Small intestine (tissue), 7 donors: Measurements from ENCODE around the gene MTAP. TPM values are rescaled to one million over a fixed set of nuclear protein-coding genes. Genes with fewer than 3 reads are reported as not detected.

Experiments
- DNase-seq, 2 donors: peaks; one replicate each; pipeline versions ENCODE4 v3.0.0 to v3.0.0-alpha.2; 2013
- FAIRE-seq: peaks from 2 replicates; lab custom pipeline; 2012; peaks lifted over from hg19 to GRCh38; lab: Jason Lieb, UNC
- H3K27ac ChIP-seq, 3 donors: one replicate each; pipeline ENCODE4 v1.5.1; 2013; ENCODE audit warnings: low read length in 2 of 3, mild to moderate bottlenecking in 2 of 3, control low read depth in 1 of 3, inconsistent platforms in 1 of 3, low read depth in 1 of 3, moderate library complexity in 1 of 3
- H3K27me3 ChIP-seq, 3 donors: one replicate each; pipeline ENCODE4 v1.6.1; 2013; ENCODE audit warnings: low read length in 3 of 3, inconsistent platforms in 1 of 3; ENCODE audit not compliant: control insufficient read depth in 3 of 3, insufficient read depth in 3 of 3
- H3K36me3 ChIP-seq, 3 donors: one replicate each; pipeline ENCODE4 v1.6.1; 2013; ENCODE audit warnings: low read length in 3 of 3, inconsistent platforms in 1 of 3, low read depth in 1 of 3, mild to moderate bottlenecking in 1 of 3, moderate library complexity in 1 of 3; ENCODE audit not compliant: control insufficient read depth in 3 of 3, insufficient read depth in 2 of 3
- H3K4me1 ChIP-seq, 3 donors: one replicate each; pipeline ENCODE4 v1.6.1; 2013; ENCODE audit warnings: low read length in 2 of 3, inconsistent platforms in 1 of 3, low read depth in 1 of 3, mild to moderate bottlenecking in 1 of 3, moderate library complexity in 1 of 3; ENCODE audit not compliant: control insufficient read depth in 3 of 3, insufficient read depth in 2 of 3
- H3K4me3 ChIP-seq, 3 donors: one replicate each; pipeline ENCODE4 v1.5.1; 2013; ENCODE audit warnings: low read length in 3 of 3, control low read depth in 1 of 3, inconsistent platforms in 1 of 3, low read depth in 1 of 3, mild to moderate bottlenecking in 1 of 3, moderate library complexity in 1 of 3
- H3K9me3 ChIP-seq, 2 donors: one replicate each; pipeline ENCODE4 v1.6.1; 2013; ENCODE audit warnings: low read depth in 1 of 2, low read length in 1 of 2; ENCODE audit not compliant: control insufficient read depth in 2 of 2, insufficient read depth in 1 of 2
- WGBS, 3 donors: extraction: QIAGEN DNeasy Blood & Tissue Kit; methylation state at CpG; one replicate each; pipeline ENCODE4 v1.1.7; 2013; 5-methylcytosine and 5-hydroxymethylcytosine counted together
- polyA plus RNA-seq, 4 donors: library from polyadenylated mRNA; stranded (reverse) in 3 of 4; unstranded in 1 of 4; fragments of 200-250 nt in 3 of 4; fragments of 120-200 nt in 1 of 4; gene quantifications; one replicate each; pipeline versions ENCODE4 v1.2.1 to v1.2.3, GENCODE V29; 2013
- donor health status: healthy with polysubstance abuse.
- donor health status: control.
- donor health status: control.
- donor health status: Bipolar disorder and iron deficiency.
- donor health status: healthy.

MTAP gene
- polyA plus RNA-seq, 4 donors, result 3.0 to 24.4 (median 10.6) TPM

GRCh38 chr9:21837501-21837900, 35.1 kb downstream of the MTAP start:
- DNase-seq (no peak), FAIRE-seq (no peak)
- Histone ChIP-seq H3K4me1 (no peaks in the 10 kb centered on the region), H3K27me3 (no peaks in the 10 kb centered on the region), H3K36me3 (peaks cover 10 to 30% (median 14%) of the 10 kb centered on the region in 3 donors), H3K27ac (no peak overlapping the region), H3K9me3 (peaks cover 0 to 18% of the 10 kb centered on the region in 2 donors), H3K4me3 (no peak overlapping the region)
- WGBS, 3 donors, result 91 to 95% (median 91%) methylated on average over 6 of the region's 6 CpGs

DNA sequence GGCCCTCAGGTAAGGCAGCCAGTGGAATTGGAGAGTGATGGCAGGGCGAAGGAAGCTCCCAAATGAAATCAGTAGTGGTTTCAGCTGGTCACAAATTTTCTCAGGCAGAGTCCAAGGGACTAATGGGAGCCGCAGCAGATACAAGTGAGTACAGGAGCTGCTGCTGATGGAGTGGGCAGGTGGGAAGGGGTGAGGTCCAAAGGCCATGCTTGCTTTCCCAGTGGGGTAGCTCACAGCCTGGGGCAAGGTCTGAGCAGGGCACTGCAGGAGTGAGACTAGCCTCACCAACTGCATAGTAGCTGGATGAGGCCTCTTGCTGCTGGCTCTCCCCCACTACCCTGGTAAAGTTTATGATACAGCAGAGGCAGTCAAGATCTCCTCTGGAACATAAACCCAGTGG, 38.2 kb downstream of the MTAP start:
- H3K4me3 ChIP-seq, result no peak overlapping the region
- DNase-seq (no peak), FAIRE-seq (no peak)
- H3K27me3 ChIP-seq, result no peaks in the 10 kb centered on the region
- WGBS, 3 donors, result 46 to 86% (median 50%) methylated on average over 2 of the region's 2 CpGs
- no peak overlapping the region for H3K27ac ChIP-seq
- no peaks in the 10 kb centered on the region for H3K4me1 ChIP-seq
- H3K9me3 ChIP-seq, result peaks cover 0 to 18% of the 10 kb centered on the region in 2 donors
- H3K36me3 ChIP-seq, result peaks cover 8 to 24% (median 14%) of the 10 kb centered on the region in 3 donors

DNA sequence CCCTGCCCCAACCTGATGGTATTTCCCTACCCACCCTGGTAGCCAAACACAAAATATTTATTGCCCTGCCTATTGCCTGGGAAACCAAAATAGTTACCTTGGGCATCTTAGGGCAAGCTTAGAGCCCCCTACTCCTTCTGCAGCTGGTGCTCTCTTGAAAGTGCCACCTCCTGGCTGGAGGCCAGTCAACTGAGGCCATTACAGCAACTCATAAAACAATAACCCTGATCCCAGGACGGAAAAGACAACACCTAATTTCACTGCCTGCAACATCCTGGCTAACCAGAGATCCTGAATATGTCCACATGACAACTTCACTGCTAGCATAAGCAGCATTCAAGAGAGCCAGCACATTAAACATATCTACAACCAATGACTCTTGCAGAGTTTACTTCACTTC, 38.7 kb downstream of the MTAP start:
- no peak for FAIRE-seq
- 32 to 84% (median 71%) methylated on average over 1 of the region's 1 CpG for WGBS, 3 donors
- H3K27me3 ChIP-seq, result no peaks in the 10 kb centered on the region

GRCh38 chr9:21848615-21849014, 46.2 kb downstream of the MTAP start:
- Histone ChIP-seq H3K36me3 (peaks cover 0 to 8% (median 0%) of the 10 kb centered on the region in 3 donors), H3K27me3 (no peaks in the 10 kb centered on the region), H3K9me3 (peaks cover 1 to 16% of the 10 kb centered on the region in 2 donors), H3K4me1 (peaks cover 2 to 9% (median 4%) of the 10 kb centered on the region in 3 donors), H3K27ac (no peak overlapping the region), H3K4me3 (no peak overlapping the region)
- FAIRE-seq, result no peak
- 94 to 100% (median 98%) methylated on average over 4 of the region's 4 CpGs for WGBS, 3 donors
- DNase-seq, result no peak

More for the DNA sequence above, 38.7 kb downstream of the MTAP start:
- Histone ChIP-seq H3K27ac (no peak overlapping the region), H3K4me1 (no peaks in the 10 kb centered on the region), H3K9me3 (peaks cover 0 to 18% of the 10 kb centered on the region in 2 donors), H3K36me3 (peaks cover 8 to 24% (median 14%) of the 10 kb centered on the region in 3 donors), H3K4me3 (no peak overlapping the region)
- no peak for DNase-seq

DNA sequence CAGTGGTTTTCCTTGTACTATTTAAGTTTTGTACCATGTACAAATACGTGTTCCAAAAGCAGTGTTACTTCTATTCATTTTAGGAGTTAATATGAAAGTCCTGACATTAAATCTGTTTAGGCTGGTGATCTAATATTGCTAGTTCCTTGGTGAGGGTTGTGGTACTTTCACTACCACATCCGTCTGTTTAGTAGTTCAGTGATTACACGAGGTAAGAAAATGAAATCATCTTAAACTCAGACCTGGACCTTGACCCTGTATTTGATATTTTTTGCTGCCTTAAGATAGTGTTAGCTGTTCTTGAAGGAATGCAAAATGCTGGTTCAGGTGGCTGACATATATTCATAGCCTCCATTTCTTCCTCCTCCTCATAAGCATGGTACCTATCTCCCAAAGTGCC, 50.3 kb downstream of the MTAP start:
- peaks cover 1 to 9% of the 10 kb centered on the region in 2 donors for H3K9me3 ChIP-seq
- peak overlapping the region; percentile 20 to 84 (median 32) for H3K27ac ChIP-seq
- H3K27me3 ChIP-seq, result no peaks in the 10 kb centered on the region
- H3K36me3 ChIP-seq, result peaks cover 4 to 8% (median 6%) of the 10 kb centered on the region in 3 donors
- H3K4me1 ChIP-seq, result peaks cover 6 to 27% (median 7%) of the 10 kb centered on the region in 3 donors
- 7 to 47% (median 24%) methylated on average over 3 of the region's 3 CpGs for WGBS, 3 donors
- DNase-seq, result peak; percentile 77 to 80
- FAIRE-seq, result no peak
- no peak overlapping the region for H3K4me3 ChIP-seq

DNA sequence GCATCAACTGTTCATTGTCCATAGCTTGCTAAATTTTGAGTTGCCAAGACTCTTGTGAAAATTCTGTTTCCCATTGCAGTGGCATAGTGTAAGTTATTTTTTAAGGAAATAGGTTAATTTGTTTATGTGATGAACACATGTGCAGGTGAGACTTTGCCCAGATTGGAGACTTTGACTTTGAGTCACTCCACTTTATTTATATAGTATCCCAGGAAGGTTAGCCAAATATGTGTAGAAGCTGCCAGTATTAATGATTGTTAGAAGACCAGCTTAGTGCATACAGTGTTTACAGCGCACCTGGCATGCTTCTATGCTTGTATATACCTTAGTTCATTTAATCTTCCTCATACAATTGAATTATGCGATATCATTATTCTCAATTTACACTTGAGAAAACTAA, 51.0 kb downstream of the MTAP start:
- Histone ChIP-seq H3K4me1 (peaks cover 6 to 27% (median 7%) of the 10 kb centered on the region in 3 donors), H3K4me3 (no peak overlapping the region), H3K27me3 (no peaks in the 10 kb centered on the region), H3K36me3 (peaks cover 5 to 8% (median 6%) of the 10 kb centered on the region in 3 donors), H3K9me3 (peaks cover 0 to 4% of the 10 kb centered on the region in 2 donors), H3K27ac (peak overlapping the region in 2 of 3 donors; percentile 20 to 84)
- WGBS, 3 donors, result 24 to 67% (median 31%) methylated on average over 2 of the region's 2 CpGs
- DNase-seq (peak; percentile 79 to 88), FAIRE-seq (no peak)

GRCh38 chr9:21854119-21854518, 51.7 kb downstream of the MTAP start:
- 15 to 67% (median 29%) methylated on average over 4 of the region's 4 CpGs for WGBS, 3 donors
- Histone ChIP-seq H3K4me1 (peaks cover 6 to 27% (median 7%) of the 10 kb centered on the region in 3 donors), H3K36me3 (peaks cover 6 to 8% (median 7%) of the 10 kb centered on the region in 3 donors), H3K27me3 (no peaks in the 10 kb centered on the region), H3K9me3 (no peaks in the 10 kb centered on the region), H3K4me3 (no peak overlapping the region), H3K27ac (peak overlapping the region; percentile 2 to 84 (median 58))
- DNase-seq (peak in 1 of 2 donors; percentile 12), FAIRE-seq (no peak)

DNA sequence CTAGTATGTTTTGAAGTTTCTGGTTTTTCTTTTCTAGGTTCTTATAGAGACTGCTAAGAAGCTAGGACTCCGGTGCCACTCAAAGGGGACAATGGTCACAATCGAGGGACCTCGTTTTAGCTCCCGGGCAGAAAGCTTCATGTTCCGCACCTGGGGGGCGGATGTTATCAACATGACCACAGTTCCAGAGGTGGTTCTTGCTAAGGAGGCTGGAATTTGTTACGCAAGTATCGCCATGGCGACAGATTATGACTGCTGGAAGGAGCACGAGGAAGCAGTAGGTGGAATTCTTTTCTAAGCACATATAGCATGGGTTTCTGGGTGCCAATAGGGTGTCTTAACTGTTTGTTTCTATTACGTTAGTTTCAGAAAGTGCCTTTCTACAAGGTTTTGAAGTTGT, 52.2 kb downstream of the MTAP start:
- FAIRE-seq (no peak), DNase-seq (peak; percentile 90 to 96)
- Histone ChIP-seq H3K4me3 (no peak overlapping the region), H3K36me3 (peaks cover 6 to 10% (median 7%) of the 10 kb centered on the region in 3 donors), H3K27me3 (no peaks in the 10 kb centered on the region), H3K4me1 (peaks cover 6 to 27% (median 7%) of the 10 kb centered on the region in 3 donors), H3K9me3 (no peaks in the 10 kb centered on the region), H3K27ac (peak overlapping the region in 2 of 3 donors; percentile 2 to 84)
- 21 to 64% (median 40%) methylated on average over 11 of the region's 11 CpGs for WGBS, 3 donors
